Glomerular endothelial cell (primary cell): ENCODE measurements around the gene LHX6. TPM values are rescaled to one million over a fixed set of nuclear protein-coding genes. Genes with fewer than 3 reads are reported as not detected.

Experiments
- DNase-seq: peaks from one replicate; pipeline ENCODE4 v3.0.0-alpha.2; 2011; ENCODE audit warnings: low read depth, low spot score; ENCODE audit errors: extremely low read depth
- total RNA-seq: library from RNA; depleted of rRNA; stranded (reverse); fragments of >200 nt; gene quantifications from 2 replicates; pipeline ENCODE4 v1.2.3, GENCODE V29; 2015

LHX6 gene
- total RNA-seq, 1 donor from 2014 or later, result 32.0 TPM

- no peak for DNase-seq
Observed at GRCh38 chr9:122236681-122237080, 7.9 kb upstream of the LHX6 start.

- no peak for DNase-seq
Observed at GRCh38 chr9:122234022-122234748, 5.4 kb upstream of the LHX6 start.

DNA sequence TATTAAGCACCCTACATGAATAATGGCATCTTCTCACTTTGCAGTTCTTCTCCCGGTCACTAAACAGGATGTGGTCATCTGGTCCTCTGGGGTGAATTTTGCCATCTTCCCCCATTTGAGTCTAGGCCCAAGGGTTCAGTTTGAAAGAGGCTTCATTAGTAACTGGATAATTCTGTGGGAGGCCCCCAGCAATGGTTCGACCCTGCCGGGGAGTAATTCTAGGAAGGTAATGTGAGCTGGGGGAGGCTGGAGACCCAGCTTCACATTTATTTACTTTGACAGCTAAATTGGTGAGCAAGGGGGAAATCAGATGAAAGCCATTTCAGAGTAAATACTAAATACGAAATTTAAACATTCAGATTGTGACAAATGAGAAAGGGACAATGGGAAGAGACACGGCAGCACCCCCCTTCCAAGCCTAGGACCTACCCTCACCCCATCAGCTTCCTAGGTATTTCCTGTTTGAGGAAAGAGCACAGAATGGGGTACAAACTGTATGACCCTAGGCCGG is 4.1 kb upstream of the LHX6 start:
- no peak for DNase-seq

DNA sequence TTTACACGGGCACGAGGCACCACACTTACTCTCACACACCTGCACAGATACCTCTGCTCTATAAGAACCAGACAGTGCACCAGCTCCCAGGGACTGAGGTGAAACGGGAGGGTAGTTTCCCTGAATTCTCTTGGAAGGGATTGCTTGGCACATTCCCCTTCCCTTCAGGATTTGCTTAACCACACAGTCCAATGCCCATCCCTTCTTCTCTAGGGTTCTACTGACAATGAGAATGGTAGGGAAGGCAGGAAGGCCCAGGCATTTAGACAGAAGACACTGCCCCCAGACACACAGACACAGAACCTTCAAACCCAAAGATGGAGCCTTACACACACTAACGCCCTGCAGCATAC is 704 bp upstream of the LHX6 start:
- DNase-seq, result no peak

DNA sequence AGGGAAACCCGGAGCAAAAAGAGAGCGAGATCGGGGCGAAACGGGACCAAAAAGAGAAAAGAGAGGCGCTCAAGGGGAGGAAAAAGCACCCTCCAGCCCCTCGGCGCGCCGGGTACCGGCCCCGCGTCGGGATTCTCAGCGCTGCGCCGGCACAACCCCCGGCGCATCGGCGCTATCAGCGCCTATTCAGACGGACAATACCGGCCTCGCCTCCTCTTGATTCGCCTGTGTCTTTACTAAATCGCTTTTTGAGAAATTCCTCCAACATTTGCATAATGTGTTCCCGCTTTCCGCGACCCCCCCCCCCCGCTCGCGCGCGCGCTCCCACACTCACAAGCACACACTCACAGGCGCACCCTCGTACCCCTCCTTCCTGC is 578 bp downstream of the LHX6 start:
- no peak for DNase-seq

- no peak for DNase-seq
Observed at GRCh38 chr9:122227575-122227900, 1.2 kb downstream of the LHX6 start.

GRCh38 chr9:122226758-122227574 is 1.8 kb downstream of the LHX6 start:
- DNase-seq, result no peak

GRCh38 chr9:122226142-122226757 is 2.5 kb downstream of the LHX6 start:
- DNase-seq, result no peak

GRCh38 chr9:122225312-122226141 is 3.2 kb downstream of the LHX6 start:
- DNase-seq, result no peak

DNA sequence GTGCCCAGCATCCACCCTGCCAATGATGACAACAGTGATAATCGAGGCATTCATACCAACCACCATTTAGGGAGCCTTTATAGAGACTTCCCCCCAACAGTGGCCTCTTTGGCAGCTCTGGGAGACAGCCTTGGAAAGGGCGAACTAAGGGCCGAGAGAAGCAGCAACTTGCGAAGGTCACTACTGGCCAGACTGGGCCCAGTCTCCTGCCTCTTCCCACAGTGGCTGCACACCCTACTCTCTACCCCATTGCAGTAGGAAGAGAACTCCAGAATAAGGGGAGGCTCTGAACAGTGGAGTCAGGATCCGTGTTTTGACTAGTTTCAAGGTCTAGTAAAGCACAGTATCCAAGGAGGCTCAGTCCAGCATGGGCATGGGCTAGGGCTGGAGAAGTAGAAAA is 5.3 kb downstream of the LHX6 start:
- no peak for DNase-seq

DNA sequence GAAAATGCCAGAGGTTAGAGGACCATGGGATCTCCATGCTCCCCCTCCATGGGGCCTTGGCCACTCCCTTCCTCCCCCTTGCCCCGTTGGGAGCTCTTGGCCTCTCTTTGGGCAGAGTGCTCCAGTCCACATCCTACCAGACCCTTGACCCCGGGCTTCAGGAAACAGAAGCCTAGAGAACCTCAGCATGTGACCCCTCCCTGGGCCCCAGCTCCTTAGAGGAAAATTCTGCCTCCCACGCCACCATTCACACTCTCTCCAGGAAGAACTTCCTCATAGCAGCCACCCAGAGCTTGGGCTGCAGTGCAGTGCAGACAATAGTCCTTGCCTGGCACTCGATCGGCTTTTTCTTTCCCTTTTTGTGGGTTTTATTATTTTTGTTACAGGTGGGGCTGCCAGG is 6.0 kb downstream of the LHX6 start:
- DNase-seq, result no peak

GRCh38 chr9:122221183-122221811 is 7.5 kb downstream of the LHX6 start:
- DNase-seq, result no peak

DNA sequence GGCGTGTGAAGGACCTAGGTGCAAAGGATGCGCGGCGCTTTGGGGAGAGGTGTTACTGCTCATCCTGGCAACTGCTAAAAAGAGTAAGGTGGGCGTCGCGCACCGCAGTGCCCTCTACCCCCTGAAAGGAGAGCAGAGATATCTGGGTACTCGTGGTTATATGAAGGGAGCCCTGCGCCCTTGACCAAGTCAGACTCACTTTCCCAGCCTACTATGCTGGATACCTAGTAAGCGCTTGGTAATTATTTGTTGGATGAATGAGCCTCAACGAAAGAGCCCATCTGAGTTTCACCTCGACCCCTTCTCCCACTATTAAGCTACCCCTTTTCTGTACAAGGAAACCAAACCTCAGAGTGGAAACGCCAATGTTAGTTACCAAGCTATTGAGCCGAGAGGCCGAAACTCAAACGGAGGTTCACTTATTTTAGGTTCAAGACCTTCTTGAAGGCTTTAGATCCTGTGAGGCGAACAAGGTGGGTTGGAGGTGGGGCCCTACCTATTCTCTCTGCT is 8.0 kb downstream of the LHX6 start:
- no peak for DNase-seq

DNA sequence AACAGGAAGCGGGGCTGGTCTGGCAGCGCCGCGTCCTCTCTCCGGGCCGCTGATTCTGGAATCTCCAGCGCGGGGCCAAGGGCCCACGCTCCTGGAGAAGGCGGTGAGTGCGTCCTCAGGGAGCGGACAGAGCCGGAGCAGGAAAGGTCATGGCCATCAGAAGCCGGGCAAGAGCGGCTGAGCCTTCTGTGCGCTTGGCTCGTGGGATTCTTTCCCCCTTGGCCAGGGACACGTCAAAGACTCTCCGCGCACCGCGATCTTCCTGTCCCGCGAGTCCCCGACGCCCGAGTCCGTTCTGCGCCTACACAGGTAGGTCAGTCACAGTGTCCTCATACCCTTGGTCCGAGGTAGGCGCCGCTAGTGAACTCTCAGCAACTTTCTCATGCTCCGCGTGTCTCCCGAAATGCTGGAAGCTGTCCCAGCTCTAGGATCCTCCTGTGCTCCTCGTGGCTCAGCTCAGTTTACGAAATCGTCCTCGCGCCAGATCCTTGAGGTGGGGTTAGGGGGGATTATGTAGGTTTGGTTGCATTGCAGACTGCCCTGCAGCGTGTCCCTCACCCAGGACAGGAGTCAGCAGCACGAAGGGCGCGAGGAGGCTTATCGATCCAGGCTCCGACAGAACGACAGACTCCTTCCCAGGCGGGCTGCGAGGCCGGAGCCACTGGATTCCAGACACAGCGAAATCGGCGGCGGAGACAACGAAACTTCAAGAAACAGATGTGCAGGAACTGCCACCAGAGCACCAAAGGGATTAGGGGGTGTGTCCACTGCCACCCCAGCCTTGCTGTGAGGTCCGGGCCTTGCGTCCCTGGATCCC is 8.7 kb downstream of the LHX6 start:
- DNase-seq, result no peak

- DNase-seq, result no peak
Observed at GRCh38 chr9:122218935-122219855, 9.6 kb downstream of the LHX6 start.

- DNase-seq, result no peak
Observed at GRCh38 chr9:122218071-122218934, 10.5 kb downstream of the LHX6 start.

DNA sequence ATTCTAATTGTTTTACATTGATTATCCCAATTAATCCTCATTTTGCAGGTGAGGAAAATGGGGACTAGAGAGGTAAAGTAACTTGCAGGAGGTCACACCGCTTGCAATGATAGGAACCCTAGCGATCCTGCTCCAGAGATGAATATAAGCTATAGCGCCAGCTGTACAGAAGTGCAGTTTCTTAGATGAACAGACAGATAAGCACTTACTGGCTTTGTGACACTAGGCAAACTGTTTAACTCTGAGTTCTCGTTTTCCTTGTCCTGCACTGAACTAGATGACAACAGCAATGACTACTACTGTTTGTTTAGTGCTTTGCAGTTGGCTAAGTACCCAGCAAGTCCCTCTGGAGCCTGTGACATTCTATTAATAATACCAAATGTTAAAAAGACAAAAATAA is 11.1 kb downstream of the LHX6 start:
- no peak for DNase-seq
